ENCODE measurements around the gene LIPC.

Gene LIPC

GRCh38 chr15:58549013-58549784 is 117.4 kb downstream of the LIPC start:
- no peaks in the 10 kb centered on the region; the same call in 1 of the 2 replicates for H3K4me1 ChIP-seq (ENCODE audit: insufficient read depth, low read length)
- H3K9me3 ChIP-seq (ENCODE audit: insufficient read depth, low read depth, low read length) = no peaks in the 10 kb centered on the region
- H3K4me3 ChIP-seq (ENCODE audit: low read length) = no peak overlapping the region
- H3K9ac ChIP-seq (ENCODE audit: low read depth, low read length) = no peak overlapping the region
- no peaks in the 10 kb centered on the region for H3K36me3 ChIP-seq (ENCODE audit: insufficient read depth, low read depth, low read length)
- no peak overlapping the region for H3K27ac ChIP-seq (ENCODE audit: low read length)
- H3K27me3 ChIP-seq (ENCODE audit: insufficient read depth, low read length) = no peaks in the 10 kb centered on the region

- Histone ChIP-seq H3K27me3 (ENCODE audit: insufficient read depth, low read length) (no peaks in the 10 kb centered on the region), H3K4me1 (ENCODE audit: insufficient read depth, low read length) (no peaks in the 10 kb centered on the region; the same call in 1 of the 2 replicates)
Measured at GRCh38 chr15:58549785-58550074, 117.9 kb downstream of the LIPC start.

GRCh38 chr15:58551084-58551763 is 119.4 kb downstream of the LIPC start:
- no peak overlapping the region for H3K4me3 ChIP-seq (ENCODE audit: low read length)
- H3K36me3 ChIP-seq (ENCODE audit: insufficient read depth, low read depth, low read length) = no peaks in the 10 kb centered on the region
- no peaks in the 10 kb centered on the region for H3K9me3 ChIP-seq (ENCODE audit: insufficient read depth, low read depth, low read length)
- no peak overlapping the region for H3K9ac ChIP-seq (ENCODE audit: low read depth, low read length)
- no peak overlapping the region for H3K27ac ChIP-seq (ENCODE audit: low read length)
- H3K27me3 ChIP-seq (ENCODE audit: insufficient read depth, low read length) = no peaks in the 10 kb centered on the region
- peaks cover 9% of the 10 kb centered on the region; the same call in 1 of the 2 replicates for H3K4me1 ChIP-seq (ENCODE audit: insufficient read depth, low read length)

More at GRCh38 chr15:58549785-58550074, 117.9 kb downstream of the LIPC start:
- H3K36me3 ChIP-seq (ENCODE audit: insufficient read depth, low read depth, low read length) = no peaks in the 10 kb centered on the region
- H3K9me3 ChIP-seq (ENCODE audit: insufficient read depth, low read depth, low read length) = no peaks in the 10 kb centered on the region
- no peak overlapping the region for H3K9ac ChIP-seq (ENCODE audit: low read depth, low read length)
- no peak overlapping the region for H3K27ac ChIP-seq (ENCODE audit: low read length)
- no peak overlapping the region for H3K4me3 ChIP-seq (ENCODE audit: low read length)

GRCh38 chr15:58551764-58552504 is 120.1 kb downstream of the LIPC start:
- Histone ChIP-seq H3K9me3 (ENCODE audit: insufficient read depth, low read depth, low read length) (no peaks in the 10 kb centered on the region), H3K27ac (ENCODE audit: low read length) (no peak overlapping the region), H3K36me3 (ENCODE audit: insufficient read depth, low read depth, low read length) (no peaks in the 10 kb centered on the region), H3K4me1 (ENCODE audit: insufficient read depth, low read length) (peaks cover 9% of the 10 kb centered on the region; the same call in 1 of the 2 replicates), H3K4me3 (ENCODE audit: low read length) (no peak overlapping the region), H3K27me3 (ENCODE audit: insufficient read depth, low read length) (no peaks in the 10 kb centered on the region), H3K9ac (ENCODE audit: low read depth, low read length) (no peak overlapping the region)

- H3K27ac ChIP-seq (ENCODE audit: low read length) = no peak overlapping the region
Measured at GRCh38 chr15:58552505-58553364, 120.9 kb downstream of the LIPC start.

GRCh38 chr15:58553365-58553918 is 121.7 kb downstream of the LIPC start:
- H3K4me3 ChIP-seq (ENCODE audit: low read length) = no peak overlapping the region
- H3K9me3 ChIP-seq (ENCODE audit: insufficient read depth, low read depth, low read length) = peaks cover 2% of the 10 kb centered on the region; the same call in 1 of the 2 replicates
- peaks cover 9% of the 10 kb centered on the region; the same call in 1 of the 2 replicates for H3K4me1 ChIP-seq (ENCODE audit: insufficient read depth, low read length)
- H3K27me3 ChIP-seq (ENCODE audit: insufficient read depth, low read length) = no peaks in the 10 kb centered on the region
- no peaks in the 10 kb centered on the region for H3K36me3 ChIP-seq (ENCODE audit: insufficient read depth, low read depth, low read length)
- no peak overlapping the region for H3K27ac ChIP-seq (ENCODE audit: low read length)
- H3K9ac ChIP-seq (ENCODE audit: low read depth, low read length) = no peak overlapping the region

More at GRCh38 chr15:58552505-58553364, 120.9 kb downstream of the LIPC start:
- H3K9ac ChIP-seq (ENCODE audit: low read depth, low read length) = no peak overlapping the region
- peaks cover 9% of the 10 kb centered on the region; the same call in 1 of the 2 replicates for H3K4me1 ChIP-seq (ENCODE audit: insufficient read depth, low read length)
- no peaks in the 10 kb centered on the region for H3K27me3 ChIP-seq (ENCODE audit: insufficient read depth, low read length)
- H3K36me3 ChIP-seq (ENCODE audit: insufficient read depth, low read depth, low read length) = no peaks in the 10 kb centered on the region
- H3K4me3 ChIP-seq (ENCODE audit: low read length) = no peak overlapping the region
- no peaks in the 10 kb centered on the region for H3K9me3 ChIP-seq (ENCODE audit: insufficient read depth, low read depth, low read length)

GRCh38 chr15:58554758-58555157 is 123.0 kb downstream of the LIPC start:
- no peak overlapping the region for H3K27ac ChIP-seq (ENCODE audit: low read length)
- no peaks in the 10 kb centered on the region for H3K27me3 ChIP-seq (ENCODE audit: insufficient read depth, low read length)
- peaks cover 7% of the 10 kb centered on the region; the same call in 1 of the 2 replicates for H3K9me3 ChIP-seq (ENCODE audit: insufficient read depth, low read depth, low read length)
- H3K4me3 ChIP-seq (ENCODE audit: low read length) = no peak overlapping the region
- peaks cover 9% of the 10 kb centered on the region; the same call in 1 of the 2 replicates for H3K4me1 ChIP-seq (ENCODE audit: insufficient read depth, low read length)
- H3K36me3 ChIP-seq (ENCODE audit: insufficient read depth, low read depth, low read length) = no peaks in the 10 kb centered on the region
- H3K9ac ChIP-seq (ENCODE audit: low read depth, low read length) = no peak overlapping the region

GRCh38 chr15:58555162-58556027 is 123.6 kb downstream of the LIPC start:
- Histone ChIP-seq H3K9ac (ENCODE audit: low read depth, low read length) (no peak overlapping the region), H3K36me3 (ENCODE audit: insufficient read depth, low read depth, low read length) (no peaks in the 10 kb centered on the region), H3K27ac (ENCODE audit: low read length) (no peak overlapping the region), H3K27me3 (ENCODE audit: insufficient read depth, low read length) (no peaks in the 10 kb centered on the region), H3K4me3 (ENCODE audit: low read length) (no peak overlapping the region), H3K9me3 (ENCODE audit: insufficient read depth, low read depth, low read length) (peaks cover 7% of the 10 kb centered on the region; the same call in 1 of the 2 replicates), H3K4me1 (ENCODE audit: insufficient read depth, low read length) (peaks cover 9% of the 10 kb centered on the region; the same call in 1 of the 2 replicates)

GRCh38 chr15:58556028-58556361 is 124.2 kb downstream of the LIPC start:
- Histone ChIP-seq H3K36me3 (ENCODE audit: insufficient read depth, low read depth, low read length) (no peaks in the 10 kb centered on the region), H3K9me3 (ENCODE audit: insufficient read depth, low read depth, low read length) (peaks cover 7% of the 10 kb centered on the region; the same call in 1 of the 2 replicates), H3K27ac (ENCODE audit: low read length) (no peak overlapping the region), H3K4me3 (ENCODE audit: low read length) (no peak overlapping the region), H3K9ac (ENCODE audit: low read depth, low read length) (no peak overlapping the region), H3K27me3 (ENCODE audit: insufficient read depth, low read length) (no peaks in the 10 kb centered on the region), H3K4me1 (ENCODE audit: insufficient read depth, low read length) (peaks cover 9% of the 10 kb centered on the region; the same call in 1 of the 2 replicates)

GRCh38 chr15:58556541-58556940 is 124.8 kb downstream of the LIPC start:
- Histone ChIP-seq H3K36me3 (ENCODE audit: insufficient read depth, low read depth, low read length) (no peaks in the 10 kb centered on the region), H3K27ac (ENCODE audit: low read length) (no peak overlapping the region), H3K9ac (ENCODE audit: low read depth, low read length) (no peak overlapping the region), H3K27me3 (ENCODE audit: insufficient read depth, low read length) (no peaks in the 10 kb centered on the region), H3K4me1 (ENCODE audit: insufficient read depth, low read length) (peaks cover 9% of the 10 kb centered on the region; the same call in 1 of the 2 replicates), H3K9me3 (ENCODE audit: insufficient read depth, low read depth, low read length) (peaks cover 7% of the 10 kb centered on the region; the same call in 1 of the 2 replicates), H3K4me3 (ENCODE audit: low read length) (no peak overlapping the region)
